H9 (cell line): ENCODE data around the gene ARHGAP12. TPM values are rescaled to one million over a fixed set of nuclear protein-coding genes. Genes with fewer than 3 reads are reported as not detected.
A peak's percentile ranks its signal among the peaks of the same experiment; 100 is the strongest.

ENCODE experiments used
- DNase-seq: peaks from one replicate; pipeline ENCODE4 v3.0.0-alpha.2; 2017
- H2AFZ ChIP-seq: one replicate; pipeline ENCODE4 v1.6.1; 2013; ENCODE audit warnings: mild to moderate bottlenecking, low read length, control low read depth, moderate library complexity
- H2AK5ac ChIP-seq: 2 replicates; pipeline ENCODE4 v1.6.1; 2013; ENCODE audit warnings: low read length, control low read depth, mixed read lengths; ENCODE audit not compliant: insufficient read length
- H2BK120ac ChIP-seq: one replicate; pipeline ENCODE4 v1.6.1; 2013; ENCODE audit warnings: low read depth, mild to moderate bottlenecking, low read length, control low read depth, inconsistent platforms; ENCODE audit not compliant: poor library complexity, severe bottlenecking
- H2BK12ac ChIP-seq: 2 replicates; pipeline ENCODE4 v1.6.1; 2013; ENCODE audit warnings: low read length, control low read depth, mixed read lengths, low read depth; ENCODE audit not compliant: insufficient read length
- H2BK15ac ChIP-seq: 2 replicates; pipeline ENCODE4 v1.6.1; 2013; ENCODE audit warnings: low read depth, low read length, control low read depth
- H2BK20ac ChIP-seq: one replicate; pipeline ENCODE4 v1.6.1; 2013; ENCODE audit warnings: low read depth, mild to moderate bottlenecking, low read length, control low read depth, inconsistent platforms; ENCODE audit not compliant: poor library complexity, severe bottlenecking
- H2BK5ac ChIP-seq: 2 replicates; pipeline ENCODE4 v1.6.1; 2013; ENCODE audit warnings: low read length, control low read depth, mixed read lengths; ENCODE audit not compliant: insufficient read length
- H3K14ac ChIP-seq: 2 replicates; pipeline ENCODE4 v1.6.1; 2013; ENCODE audit warnings: low read length, control low read depth; ENCODE audit not compliant: insufficient read depth
- H3K18ac ChIP-seq: 2 replicates; pipeline ENCODE4 v1.6.1; 2013; ENCODE audit warnings: low read depth, mild to moderate bottlenecking, mixed read lengths, low read length, control low read depth; ENCODE audit not compliant: insufficient read length
- H3K23ac ChIP-seq: 2 replicates; pipeline ENCODE4 v1.6.1; 2013; ENCODE audit warnings: low read length, control low read depth, mixed read lengths, low read depth; ENCODE audit not compliant: insufficient read length
- H3K23me2 ChIP-seq: 2 replicates; pipeline ENCODE4 v1.6.1; 2013; ENCODE audit warnings: low read depth, mild to moderate bottlenecking, mixed read lengths, low read length, control low read depth; ENCODE audit not compliant: insufficient read length, poor library complexity, severe bottlenecking
- H3K27ac ChIP-seq: 2 replicates; pipeline ENCODE4 v1.5.1; 2013; ENCODE audit warnings: low read length, control low read depth, mixed read lengths, low read depth; ENCODE audit not compliant: insufficient read length
- H3K27me3 ChIP-seq: 2 replicates; pipeline ENCODE4 v1.6.1; 2013; ENCODE audit warnings: low read length, control low read depth, inconsistent platforms; ENCODE audit not compliant: insufficient read depth
- H3K4ac ChIP-seq: 2 replicates; pipeline ENCODE4 v1.6.1; 2013; ENCODE audit warnings: low read depth, mild to moderate bottlenecking, control low read depth, inconsistent platforms, low read length, moderate library complexity
- H3K4me1 ChIP-seq: 2 replicates; pipeline ENCODE4 v1.6.1; 2013; ENCODE audit warnings: low read length, control low read depth, inconsistent platforms; ENCODE audit not compliant: insufficient read depth
- H3K4me2 ChIP-seq: 2 replicates; pipeline ENCODE4 v1.6.1; 2013; ENCODE audit warnings: low read length, control low read depth, mixed read lengths; ENCODE audit not compliant: insufficient read length, insufficient read depth
- H3K56ac ChIP-seq: 2 replicates; pipeline ENCODE4 v1.6.1; 2013; ENCODE audit warnings: low read depth, mild to moderate bottlenecking, mixed read lengths, low read length, control low read depth; ENCODE audit not compliant: insufficient read length
- H3K79me1 ChIP-seq: 2 replicates; pipeline ENCODE4 v1.6.1; 2013; ENCODE audit warnings: low read depth, mild to moderate bottlenecking, moderate library complexity, low read length, control low read depth, inconsistent platforms; ENCODE audit not compliant: insufficient read depth, poor library complexity, severe bottlenecking
- H3K79me2 ChIP-seq: 2 replicates; pipeline ENCODE4 v1.6.1; 2013; ENCODE audit warnings: low read length, control low read depth, inconsistent platforms; ENCODE audit not compliant: insufficient read depth
- H3K9ac ChIP-seq: 2 replicates; pipeline ENCODE4 v1.6.1; 2013; ENCODE audit warnings: low read length, control low read depth, mixed read lengths; ENCODE audit not compliant: insufficient read length; ENCODE audit errors: extremely low read depth
- H3K9me3 ChIP-seq: one replicate; pipeline ENCODE4 v1.6.1; 2013; ENCODE audit warnings: low read depth, low read length, inconsistent platforms; ENCODE audit not compliant: control insufficient read depth
- H3T11ph ChIP-seq: one replicate; pipeline ENCODE4 v1.6.1; 2013; ENCODE audit warnings: mild to moderate bottlenecking, low read length, control low read depth, inconsistent platforms
- H4K20me1 ChIP-seq: one replicate; pipeline ENCODE4 v1.6.1; 2013; ENCODE audit not compliant: control insufficient read depth, insufficient read length, insufficient read depth
- H4K5ac ChIP-seq: 2 replicates; pipeline ENCODE4 v1.6.1; 2013; ENCODE audit warnings: low read depth, mild to moderate bottlenecking, mixed read lengths, low read length, control low read depth; ENCODE audit not compliant: insufficient read length
- H4K8ac ChIP-seq: replicated peaks from 2 replicates; pipeline ENCODE4 v1.6.1; 2013; ENCODE audit warnings: low read length, control low read depth, mixed read lengths, low read depth; ENCODE audit not compliant: insufficient read length
- H4K91ac ChIP-seq: 2 replicates; pipeline ENCODE4 v1.6.1; 2013; ENCODE audit warnings: low read depth, mild to moderate bottlenecking, moderate library complexity, mixed read lengths, low read length, control low read depth; ENCODE audit not compliant: insufficient read length
- H3K27ac Mint-ChIP-seq, 3 experiments: 2 replicates in 2 of 3; 3 replicates in 1 of 3; pipeline ENCODE4 v1.8.0; 2020 to 2021; ENCODE audit warnings: mixed read lengths in 3 of 3, mild to moderate bottlenecking in 1 of 3, moderate library complexity in 1 of 3
- H3K27me3 Mint-ChIP-seq: 2 replicates; pipeline ENCODE4 v1.8.0; 2021; ENCODE audit warnings: low read depth, mild to moderate bottlenecking, moderate library complexity, mixed read lengths
- H3K36me3 Mint-ChIP-seq, 3 experiments: 2 replicates in 2 of 3; 3 replicates in 1 of 3; pipeline ENCODE4 v1.8.0; 2020 to 2021; ENCODE audit warnings: low read depth in 3 of 3, mixed read lengths in 3 of 3; ENCODE audit not compliant: insufficient read depth in 1 of 3
- H3K4me1 Mint-ChIP-seq, 2 experiments: 2 replicates each; pipeline ENCODE4 v1.8.0; 2020; ENCODE audit warnings: mixed read lengths in 2 of 2
- H3K4me3 Mint-ChIP-seq, 2 experiments: 2 replicates in 1 of 2; 3 replicates in 1 of 2; pipeline ENCODE4 v1.8.0; 2020 to 2021; ENCODE audit warnings: mild to moderate bottlenecking in 2 of 2, mixed read lengths in 2 of 2, moderate library complexity in 1 of 2
- H3K9me3 Mint-ChIP-seq, 2 experiments: 2 replicates in 1 of 2; 3 replicates in 1 of 2; pipeline ENCODE4 v1.8.0; 2020; ENCODE audit warnings: mild to moderate bottlenecking in 2 of 2, mixed read lengths in 2 of 2, moderate library complexity in 1 of 2
- CTCF ChIP-seq: fragments of 200-600 bp; sonication (generic); conservative IDR thresholded peaks from 3 replicates; pipeline ENCODE4 v1.8.0; 2021; ENCODE audit warnings: antibody characterized with exemption, mild to moderate bottlenecking
- WGBS: extraction: QIAGEN DNeasy Blood & Tissue Kit; methylation state at CpG from one replicate; pipeline ENCODE4 v1.1.7; 2013; ENCODE audit warnings: missing lambda C conversion rate, low lambda C conversion rate, mixed read lengths; ENCODE audit not compliant: insufficient read length; ENCODE audit errors: extremely low coverage; 5-methylcytosine and 5-hydroxymethylcytosine counted together
- total RNA-seq: library from RNA; stranded (reverse); gene quantifications from 2 replicates; pipeline ENCODE4 v1.2.1, GENCODE V29; 2021

ARHGAP12 gene
- total RNA-seq, 1 experiment from 2014 or later: 34.3 TPM

GRCh38 chr10:31927565-31927883 lies 1.1 kb downstream of the ARHGAP12 start:
- Histone ChIP-seq H2BK20ac (no peak overlapping the region), H3K4ac (no peak overlapping the region), H3K79me1 (peaks cover 7% of the 10 kb centered on the region), H2BK120ac (no peak overlapping the region), H2AFZ (no peak overlapping the region), H3K23ac (no peak overlapping the region), H3K14ac (no peak overlapping the region), H3K79me2 (peaks cover 36% of the 10 kb centered on the region; the same call in 1 of the 2 replicates), H3K27me3 (no peaks in the 10 kb centered on the region), H4K91ac (no peak overlapping the region), H3K18ac (no peak overlapping the region), H2BK12ac (no peak overlapping the region), H4K20me1 (no peaks in the 10 kb centered on the region), H3T11ph (no peak overlapping the region), H3K27ac (no peak overlapping the region), H4K8ac (no peak overlapping the region), H3K4me1 (0 out of 2 replicates have a peak, but pooled peaks cover 3% of the 10 kb centered on the region), H4K5ac (no peak overlapping the region), H3K4me2 (peak overlapping the region; percentile 87), H2BK5ac (no peak overlapping the region), H3K9ac (peak overlapping the region; percentile 56), H3K23me2 (peaks cover 10% of the 10 kb centered on the region), H3K56ac (no peak overlapping the region), H3K9me3 (no peaks in the 10 kb centered on the region), H2AK5ac (no peak overlapping the region), H2BK15ac (no peak overlapping the region)
- no peak for TF ChIP-seq CTCF
- Mint-ChIP-seq H3K4me3 (peak overlapping the region; percentile 86 to 96), H3K27me3 (no peaks in the 10 kb centered on the region), H3K9me3 (peaks cover 4 to 8% of the 10 kb centered on the region in 2 experiments; a peak in 4 of 5 replicates), H3K36me3 (peaks cover 7 to 16% (median 15%) of the 10 kb centered on the region in 3 experiments; a peak in 6 of 7 replicates), H3K27ac (peak overlapping the region; percentile 86 to 95 (median 89); a peak in 6 of 7 replicates), H3K4me1 (peaks cover 25 to 28% of the 10 kb centered on the region in 2 experiments)
- no peak for DNase-seq
- no CpG with 5 or more reads among the region's 12 CpGs for WGBS
